Measurements from ENCODE around the gene SCCPDH. TPM values are rescaled to one million over a fixed set of nuclear protein-coding genes. Genes with fewer than 3 reads are reported as not detected.

Gene SCCPDH, protein sequence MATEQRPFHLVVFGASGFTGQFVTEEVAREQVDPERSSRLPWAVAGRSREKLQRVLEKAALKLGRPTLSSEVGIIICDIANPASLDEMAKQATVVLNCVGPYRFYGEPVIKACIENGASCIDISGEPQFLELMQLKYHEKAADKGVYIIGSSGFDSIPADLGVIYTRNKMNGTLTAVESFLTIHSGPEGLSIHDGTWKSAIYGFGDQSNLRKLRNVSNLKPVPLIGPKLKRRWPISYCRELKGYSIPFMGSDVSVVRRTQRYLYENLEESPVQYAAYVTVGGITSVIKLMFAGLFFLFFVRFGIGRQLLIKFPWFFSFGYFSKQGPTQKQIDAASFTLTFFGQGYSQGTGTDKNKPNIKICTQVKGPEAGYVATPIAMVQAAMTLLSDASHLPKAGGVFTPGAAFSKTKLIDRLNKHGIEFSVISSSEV
- 8.6 TPM for total RNA-seq

DNA sequence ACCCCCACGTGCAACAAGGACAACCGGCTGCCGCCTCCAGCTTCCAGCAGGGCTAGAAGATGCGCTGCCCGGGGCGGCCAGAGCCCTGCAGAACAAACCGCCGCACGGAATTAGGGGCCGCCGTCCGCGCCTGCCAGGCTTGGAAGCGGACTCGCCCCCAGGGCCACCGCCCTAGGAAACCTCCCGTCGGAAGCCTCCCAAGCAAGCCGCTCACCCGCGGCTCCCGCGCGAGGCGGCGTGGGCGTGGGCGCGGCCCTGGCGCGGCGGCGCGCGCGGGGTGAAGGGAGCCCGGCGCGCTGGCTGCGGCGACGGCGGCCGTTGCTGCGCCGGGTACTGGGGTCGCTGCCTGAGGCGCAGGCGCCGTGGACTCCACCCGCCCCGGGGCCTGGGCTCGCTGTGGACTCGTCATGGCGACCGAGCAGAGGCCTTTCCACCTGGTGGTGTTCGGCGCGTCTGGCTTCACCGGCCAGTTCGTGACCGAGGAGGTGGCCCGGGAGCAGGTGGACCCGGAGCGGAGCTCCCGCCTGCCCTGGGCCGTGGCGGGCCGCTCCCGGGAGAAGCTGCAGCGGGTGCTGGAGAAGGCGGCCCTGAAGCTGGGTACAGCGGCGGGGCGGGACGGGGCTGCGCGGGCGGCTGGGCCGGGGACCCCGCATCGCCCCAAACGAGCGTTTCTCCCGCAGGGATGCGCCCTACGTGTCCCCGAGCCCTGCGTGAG, at the start of gene SCCPDH:
Gene SCCPDH (plus strand): TSS at position 394 of the 715 bp plus-strand sequence. CDS start 14 bp downstream, at position 408.
- Histone ChIP-seq H3K4me1 (peaks cover 0 to 7% of the 10 kb centered on the region in 2 donors), H3K4me3 (peak within 1 kb of the TSS; percentile 79 to 96), H3K27me3 (no peaks in the 10 kb centered on the region), H3K36me3 (peaks cover 16 to 17% of the 10 kb centered on the region in 2 donors), H3K9me3 (no peaks in the 10 kb centered on the region), H3K27ac (peak within 1 kb of the TSS; percentile 74 to 79)
- TF ChIP-seq CTCF (IDR thresholded peaks at IDR 0.05): no peak
- DNase-seq (ENCODE audit: low spot score in 2 of 2): peak in 1 of 2 donors; percentile 84
- intact Hi-C loops (cut with DNase I): no loop called here

DNA sequence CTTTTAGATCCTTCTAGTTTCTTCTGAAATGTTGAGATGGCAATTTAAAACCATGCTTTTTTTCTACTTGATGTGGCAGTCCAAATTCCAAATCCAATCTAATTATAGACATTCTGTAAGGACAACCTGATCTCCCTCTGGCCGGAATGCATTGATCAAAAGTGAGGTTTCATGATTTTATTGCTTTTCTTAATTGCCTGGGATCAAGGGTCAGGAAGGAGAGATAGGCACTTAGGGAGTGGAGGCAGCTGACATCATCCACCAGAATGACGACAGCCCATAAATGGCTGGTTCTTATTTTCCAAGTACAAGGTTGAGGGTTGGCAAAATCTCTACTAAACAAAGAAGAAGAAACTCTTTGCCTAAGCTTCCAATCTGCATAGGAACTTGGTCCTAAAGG, 46.4 kb upstream of the SCCPDH start:
- Histone ChIP-seq H3K36me3 (no peaks in the 10 kb centered on the region), H3K27ac (no peak overlapping the region), H3K4me3 (no peak overlapping the region), H3K4me1 (no peaks in the 10 kb centered on the region), H3K9me3 (no peaks in the 10 kb centered on the region), H3K27me3 (no peaks in the 10 kb centered on the region)
- DNase-seq (ENCODE audit: low spot score in 2 of 2): no peak
- intact Hi-C loops (cut with DNase I): no loop called here
- no peak for TF ChIP-seq CTCF (IDR thresholded peaks at IDR 0.05)

- Histone ChIP-seq H3K36me3 (no peaks in the 10 kb centered on the region), H3K9me3 (no peaks in the 10 kb centered on the region), H3K27ac (no peak overlapping the region), H3K27me3 (no peaks in the 10 kb centered on the region), H3K4me1 (no peaks in the 10 kb centered on the region), H3K4me3 (no peak overlapping the region)
- no peak for DNase-seq (ENCODE audit: low spot score in 2 of 2)
- intact Hi-C loops (cut with DNase I): no loop called here
- TF ChIP-seq CTCF (IDR thresholded peaks at IDR 0.05): no peak
These were observed 45.1 kb upstream of the SCCPDH start for GRCh38 chr1:246678816-246679793.

GRCh38 chr1:246679794-246680177, 44.4 kb upstream of the SCCPDH start:
- TF ChIP-seq CTCF (IDR thresholded peaks at IDR 0.05): no peak
- Histone ChIP-seq H3K27ac (no peak overlapping the region), H3K4me3 (no peak overlapping the region), H3K36me3 (no peaks in the 10 kb centered on the region), H3K4me1 (no peaks in the 10 kb centered on the region), H3K27me3 (no peaks in the 10 kb centered on the region), H3K9me3 (no peaks in the 10 kb centered on the region)
- intact Hi-C loops (cut with DNase I): no loop called here
- no peak for DNase-seq (ENCODE audit: low spot score in 2 of 2)

DNA sequence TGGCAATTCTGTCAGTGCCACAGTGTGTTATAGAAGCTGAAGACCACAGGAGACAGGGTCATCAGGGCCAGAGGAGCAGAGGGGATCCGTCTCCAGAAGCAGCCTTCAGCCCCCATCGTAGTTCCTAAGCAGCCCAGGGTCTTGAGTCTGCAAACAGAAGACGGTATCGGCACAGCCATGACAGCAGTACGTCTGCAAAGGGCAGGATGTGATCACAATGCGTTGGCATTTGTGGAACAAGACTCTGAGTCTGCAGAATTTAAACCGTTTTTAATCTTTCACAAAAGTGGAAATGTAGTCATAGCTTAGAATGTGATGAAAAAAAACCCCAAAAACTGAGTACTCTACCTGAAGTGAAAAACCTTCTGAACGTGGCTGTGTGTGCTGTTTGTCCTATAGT, 44.0 kb upstream of the SCCPDH start:
- Histone ChIP-seq H3K4me3 (no peak overlapping the region), H3K4me1 (no peaks in the 10 kb centered on the region), H3K27ac (no peak overlapping the region), H3K9me3 (no peaks in the 10 kb centered on the region), H3K27me3 (no peaks in the 10 kb centered on the region), H3K36me3 (no peaks in the 10 kb centered on the region)
- DNase-seq (ENCODE audit: low spot score in 2 of 2): no peak
- no peak for TF ChIP-seq CTCF (IDR thresholded peaks at IDR 0.05)
- intact Hi-C loops (cut with DNase I): no loop called here
